Osteocyte (in vitro differentiated cells): ENCODE data around the gene INO80D. TPM values are rescaled to one million over a fixed set of nuclear protein-coding genes. Genes with fewer than 3 reads are reported as not detected.

ENCODE experiments used
- DNase-seq: peaks from one replicate; pipeline ENCODE4 v3.0.0; 2021; ENCODE audit warnings: mixed read lengths; ENCODE audit not compliant: unreplicated experiment; ENCODE audit errors: extremely low spot score
- H3K27ac Mint-ChIP-seq: one replicate; pipeline ENCODE4 v1.8.0; 2021; ENCODE audit warnings: mild to moderate bottlenecking, mixed read lengths; ENCODE audit not compliant: unreplicated experiment
- H3K27me3 Mint-ChIP-seq: one replicate; pipeline ENCODE4 v1.8.0; 2021; ENCODE audit warnings: mixed read lengths; ENCODE audit not compliant: unreplicated experiment
- H3K36me3 Mint-ChIP-seq: one replicate; pipeline ENCODE4 v1.8.0; 2021; ENCODE audit warnings: mixed read lengths; ENCODE audit not compliant: unreplicated experiment
- H3K4me1 Mint-ChIP-seq: one replicate; pipeline ENCODE4 v1.8.0; 2021; ENCODE audit warnings: mixed read lengths; ENCODE audit not compliant: unreplicated experiment
- H3K4me3 Mint-ChIP-seq: one replicate; pipeline ENCODE4 v1.8.0; 2021; ENCODE audit warnings: mild to moderate bottlenecking, moderate library complexity, mixed read lengths; ENCODE audit not compliant: unreplicated experiment
- H3K9me3 Mint-ChIP-seq: one replicate; pipeline ENCODE4 v1.8.0; 2021; ENCODE audit warnings: mixed read lengths; ENCODE audit not compliant: unreplicated experiment
- total RNA-seq: library from RNA; stranded (reverse); gene quantifications from 2 replicates; pipeline ENCODE4 v1.2.1, GENCODE V29; 2021
- TF ChIP-seq, protein P1 (sequence below): fragments of 200-600 bp; sonication (generic); IDR thresholded peaks from 2 replicates; pipeline ENCODE4 v1.5.0; 2021; ENCODE audit warnings: antibody characterized with exemption, mild to moderate bottlenecking, moderate library complexity

INO80D gene
- total RNA-seq, 1 donor from 2014 or later = 18.9 TPM

DNA sequence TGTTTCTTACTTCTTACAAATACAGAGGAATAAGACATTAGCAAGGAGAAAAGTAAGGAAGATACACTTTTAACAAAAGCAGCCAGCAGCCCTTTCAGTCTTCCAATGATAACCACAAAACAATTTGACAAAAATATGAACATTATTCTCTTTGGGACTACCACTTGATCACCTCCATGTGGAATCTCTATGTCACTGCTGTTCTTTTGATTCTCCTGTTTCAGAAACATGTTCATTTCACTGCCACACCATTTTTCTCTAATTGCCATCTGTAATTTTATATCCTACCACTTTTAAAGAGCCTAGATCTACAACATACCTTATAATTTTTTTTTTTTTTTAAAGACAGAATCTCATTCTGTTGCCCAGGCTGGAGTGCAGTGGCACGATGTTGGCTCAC is 10.9 kb downstream of the INO80D start:
- Mint-ChIP-seq H3K27ac (no peak overlapping the region), H3K9me3 (no peaks in the 10 kb centered on the region), H3K4me3 (no peak overlapping the region), H3K4me1 (peaks cover 16% of the 10 kb centered on the region), H3K36me3 (no peaks in the 10 kb centered on the region), H3K27me3 (no peaks in the 10 kb centered on the region)
- TF ChIP-seq, protein P1, sequence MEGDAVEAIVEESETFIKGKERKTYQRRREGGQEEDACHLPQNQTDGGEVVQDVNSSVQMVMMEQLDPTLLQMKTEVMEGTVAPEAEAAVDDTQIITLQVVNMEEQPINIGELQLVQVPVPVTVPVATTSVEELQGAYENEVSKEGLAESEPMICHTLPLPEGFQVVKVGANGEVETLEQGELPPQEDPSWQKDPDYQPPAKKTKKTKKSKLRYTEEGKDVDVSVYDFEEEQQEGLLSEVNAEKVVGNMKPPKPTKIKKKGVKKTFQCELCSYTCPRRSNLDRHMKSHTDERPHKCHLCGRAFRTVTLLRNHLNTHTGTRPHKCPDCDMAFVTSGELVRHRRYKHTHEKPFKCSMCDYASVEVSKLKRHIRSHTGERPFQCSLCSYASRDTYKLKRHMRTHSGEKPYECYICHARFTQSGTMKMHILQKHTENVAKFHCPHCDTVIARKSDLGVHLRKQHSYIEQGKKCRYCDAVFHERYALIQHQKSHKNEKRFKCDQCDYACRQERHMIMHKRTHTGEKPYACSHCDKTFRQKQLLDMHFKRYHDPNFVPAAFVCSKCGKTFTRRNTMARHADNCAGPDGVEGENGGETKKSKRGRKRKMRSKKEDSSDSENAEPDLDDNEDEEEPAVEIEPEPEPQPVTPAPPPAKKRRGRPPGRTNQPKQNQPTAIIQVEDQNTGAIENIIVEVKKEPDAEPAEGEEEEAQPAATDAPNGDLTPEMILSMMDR = no peak
- DNase-seq = no peak

DNA sequence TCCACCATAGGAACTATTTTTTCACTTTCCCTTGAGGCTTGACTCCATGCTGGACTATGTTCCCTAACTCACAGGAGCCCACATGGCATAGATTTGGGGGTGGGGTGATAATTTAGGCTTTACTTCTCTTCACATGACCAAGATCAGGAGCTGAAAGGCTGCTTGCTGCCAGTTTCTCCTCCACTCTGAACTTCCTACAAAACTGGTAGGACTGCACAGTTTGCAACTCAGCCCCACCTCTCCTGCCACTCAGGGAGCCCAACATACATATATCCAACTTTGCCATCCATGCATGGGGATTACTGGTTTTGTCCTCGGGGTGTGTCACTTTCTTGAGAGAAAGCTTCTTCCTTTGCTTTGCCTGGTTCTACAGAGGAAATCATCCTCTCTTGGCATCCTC is 14.2 kb downstream of the INO80D start:
- H3K4me3 Mint-ChIP-seq = no peak overlapping the region
- peaks cover 8% of the 10 kb centered on the region for H3K4me1 Mint-ChIP-seq
- H3K27me3 Mint-ChIP-seq = no peaks in the 10 kb centered on the region
- no peaks in the 10 kb centered on the region for H3K36me3 Mint-ChIP-seq
- DNase-seq = no peak
- no peaks in the 10 kb centered on the region for H3K9me3 Mint-ChIP-seq
- no peak overlapping the region for H3K27ac Mint-ChIP-seq
- TF ChIP-seq, protein P1 = no peak

- no peaks in the 10 kb centered on the region for H3K27me3 Mint-ChIP-seq
- DNase-seq = no peak
- H3K27ac Mint-ChIP-seq = no peak overlapping the region
- H3K4me3 Mint-ChIP-seq = no peak overlapping the region
- H3K36me3 Mint-ChIP-seq = no peaks in the 10 kb centered on the region
- peaks cover 8% of the 10 kb centered on the region for H3K4me1 Mint-ChIP-seq
- H3K9me3 Mint-ChIP-seq = no peaks in the 10 kb centered on the region
- TF ChIP-seq, protein P1 = no peak
Measured at GRCh38 chr2:206069417-206069816, 16.6 kb downstream of the INO80D start.

DNA sequence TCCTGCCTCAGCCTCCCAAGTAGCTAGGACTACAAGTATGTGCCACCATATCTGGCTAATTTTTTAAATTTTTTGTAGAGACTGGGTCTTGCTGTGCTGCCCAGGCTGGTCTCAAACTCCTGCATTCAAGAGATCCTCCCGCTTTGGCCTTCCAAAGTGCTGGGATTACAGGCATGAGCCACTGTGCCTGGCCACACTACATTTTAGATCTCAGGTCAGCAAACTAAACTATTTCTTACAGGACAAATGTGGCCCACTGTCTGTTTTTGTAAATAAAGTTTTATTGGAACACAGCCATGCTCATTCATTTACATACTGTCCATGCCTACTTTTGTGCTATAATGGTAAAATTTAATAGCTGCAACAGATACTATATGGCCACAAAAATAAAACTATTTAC is 17.8 kb downstream of the INO80D start:
- H3K4me3 Mint-ChIP-seq = no peak overlapping the region
- DNase-seq = no peak
- H3K27me3 Mint-ChIP-seq = no peaks in the 10 kb centered on the region
- H3K36me3 Mint-ChIP-seq = no peaks in the 10 kb centered on the region
- no peaks in the 10 kb centered on the region for H3K9me3 Mint-ChIP-seq
- TF ChIP-seq, protein P1 = no peak
- no peak overlapping the region for H3K27ac Mint-ChIP-seq
- H3K4me1 Mint-ChIP-seq = peaks cover 8% of the 10 kb centered on the region

- TF ChIP-seq, protein P1 = no peak
- Mint-ChIP-seq H3K27me3 (no peaks in the 10 kb centered on the region), H3K36me3 (peaks cover 11% of the 10 kb centered on the region), H3K4me1 (no peaks in the 10 kb centered on the region), H3K9me3 (no peaks in the 10 kb centered on the region), H3K4me3 (no peak overlapping the region), H3K27ac (no peak overlapping the region)
- DNase-seq = no peak
Measured at GRCh38 chr2:206064077-206064476, 21.9 kb downstream of the INO80D start.
